Activated CD4-positive, alpha-beta T cell treated with anti-CD3 and anti-CD28 coated beads, Interleukin-2, Interleukin-6, amounts not matched to agents 100 ng/mL and 50 ng/mL, durations not matched to agents 16 hours and 8 hours (primary cell): ENCODE measurements around the gene PRPF40B.
A peak's percentile ranks its signal among the peaks of the same experiment; 100 is the strongest.

Source experiments
- DNase-seq: peaks from one replicate; pipeline ENCODE4 v3.0.0-alpha.2; 2020

The PRPF40B gene

GRCh38 chr12:49661746-49662145 is 38.4 kb downstream of the PRPF40B start:
- no peak for DNase-seq

- DNase-seq, result peak; percentile 90
Observed at GRCh38 chr12:49662998-49663843, 39.9 kb downstream of the PRPF40B start.

GRCh38 chr12:49664167-49664566 is 40.8 kb downstream of the PRPF40B start:
- no peak for DNase-seq

GRCh38 chr12:49664591-49665239 is 41.4 kb downstream of the PRPF40B start:
- no peak for DNase-seq

- DNase-seq, result no peak
Observed at GRCh38 chr12:49665384-49665783, 42.0 kb downstream of the PRPF40B start.

- no peak for DNase-seq
Observed at GRCh38 chr12:49666176-49666575, 42.8 kb downstream of the PRPF40B start.

- peak; percentile 51 for DNase-seq
Observed at GRCh38 chr12:49667325-49668090, 44.1 kb downstream of the PRPF40B start.

GRCh38 chr12:49669796-49670195 is 46.4 kb downstream of the PRPF40B start:
- no peak for DNase-seq

GRCh38 chr12:49671031-49671765 is 47.8 kb downstream of the PRPF40B start:
- peak; percentile 68 for DNase-seq

GRCh38 chr12:49672301-49673217 is 49.2 kb downstream of the PRPF40B start:
- no peak for DNase-seq

- DNase-seq, result peak; percentile 32
Observed at GRCh38 chr12:49673446-49674317, 50.3 kb downstream of the PRPF40B start.

GRCh38 chr12:49674318-49674981 is 51.1 kb downstream of the PRPF40B start:
- DNase-seq, result no peak

GRCh38 chr12:49675137-49675536 is 51.8 kb downstream of the PRPF40B start:
- no peak for DNase-seq

GRCh38 chr12:49678711-49679110 is 55.4 kb downstream of the PRPF40B start:
- DNase-seq, result no peak

GRCh38 chr12:49680075-49680474 is 56.7 kb downstream of the PRPF40B start:
- no peak for DNase-seq

GRCh38 chr12:49683599-49684309 is 60.4 kb downstream of the PRPF40B start:
- no peak for DNase-seq

GRCh38 chr12:49684310-49684854 is 61.0 kb downstream of the PRPF40B start:
- no peak for DNase-seq

- DNase-seq, result no peak
Observed at GRCh38 chr12:49687941-49688340, 64.6 kb downstream of the PRPF40B start.

- DNase-seq, result no peak
Observed at GRCh38 chr12:49689237-49689636, 65.9 kb downstream of the PRPF40B start.
